Body of pancreas (tissue), 4 donors: Measurements from ENCODE around the gene SLC24A5. TPM values are rescaled to one million over a fixed set of nuclear protein-coding genes. Genes with fewer than 3 reads are reported as not detected.

Experiments used
- ATAC-seq: fragments of 150-250 bp; one replicate; pipeline ENCODE4 v1.9.1; 2016
- DNase-seq, 4 donors: peaks; one replicate each; pipeline ENCODE4 v3.0.0-alpha.2; 2019
- H3K27ac ChIP-seq, 4 donors: fragments of 200-600 bp; sonication (generic); 1 replicate in 3 of 4; 2 replicates in 1 of 4; pipeline versions ENCODE4 v1.5.1 to v1.6.1; 2016 to 2019; ENCODE audit warnings: mild to moderate bottlenecking in 1 of 4, mixed read lengths in 1 of 4, moderate library complexity in 1 of 4
- H3K27me3 ChIP-seq, 2 donors: fragments of 200-600 bp; sonication (generic); one replicate each; pipeline ENCODE4 v1.6.0; 2016; ENCODE audit warnings: mild to moderate bottlenecking in 1 of 2
- H3K36me3 ChIP-seq, 2 donors: fragments of 200-600 bp; sonication (generic); replicated peaks in 1 of 2; 2 replicates each; pipeline ENCODE4 v1.5.1; 2016; ENCODE audit warnings: low read depth in 2 of 2; ENCODE audit not compliant: insufficient read depth in 1 of 2
- H3K4me1 ChIP-seq: fragments of 200-600 bp; sonication (generic); one replicate; pipeline ENCODE4 v1.6.0; 2016
- H3K4me3 ChIP-seq, 2 donors: fragments of 200-600 bp; sonication (generic); 1 replicate in 1 of 2; 2 replicates in 1 of 2; pipeline ENCODE4 v1.5.1; 2016 to 2019
- H3K9me3 ChIP-seq, 3 donors: fragments of 200-600 bp; sonication (generic); 1 replicate in 2 of 3; 2 replicates in 1 of 3; pipeline ENCODE4 v1.5.1; 2016
- CTCF ChIP-seq, 7 experiments: fragments of 450-650 bp in 4 of 7; fragments of 200-600 bp in 3 of 7; sonication (generic) in 3 of 7; IDR thresholded peaks; one replicate each; pipeline ENCODE4 v1.5.1; 2016 to 2019; ENCODE audit warnings: antibody characterized with exemption in 7 of 7
- POLR2A ChIP-seq, 3 donors: fragments of 450-650 bp; IDR thresholded peaks; one replicate each; pipeline ENCODE4 v1.6.1; 2016; ENCODE audit warnings: antibody characterized with exemption in 3 of 3, mild to moderate bottlenecking in 2 of 3
- WGBS, 2 donors: methylation state at CpG; one replicate each; pipeline ENCODE4 v1.1.5; 2017; 5-methylcytosine and 5-hydroxymethylcytosine counted together
- intact Hi-C: fragments of 100-400 bp; cut with DNase I; formaldehyde crosslinking; loops from one replicate; pipeline ENCODE4 v1.15.1; 2023
- total RNA-seq, 2 donors: library from RNA; depleted of rRNA; stranded (reverse); fragments of >200 nt; gene quantifications; one replicate each; pipeline ENCODE4 v1.1.0, GENCODE V29; 2016

The SLC24A5 gene
- total RNA-seq, result not detected

GRCh38 chr15:48120745-48121144 is at the start of gene SLC24A5:
TSS of gene SLC24A5 (plus strand) at chr15:48120990. CDS start at chr15:48121045, 55 bp downstream.
- H3K4me3 ChIP-seq, result no peak within 1 kb of the TSS
- H3K9me3 ChIP-seq, result no peaks in the 10 kb centered on the region
- no peak for TF ChIP-seq POLR2A (IDR thresholded peaks at IDR 0.05)
- no peak for TF ChIP-seq CTCF (IDR thresholded peaks at IDR 0.05)
- no peak for ATAC-seq
- no peaks in the 10 kb centered on the region for H3K4me1 ChIP-seq
- H3K36me3 ChIP-seq, result no peaks in the 10 kb centered on the region
- DNase-seq, result no peak
- H3K27ac ChIP-seq, result no peak within 1 kb of the TSS
- H3K27me3 ChIP-seq, result no peaks in the 10 kb centered on the region
- 67 to 76% methylated on average over 6 of the region's 6 CpGs for WGBS, 2 donors
- intact Hi-C loops, result no loop called here

- H3K27ac ChIP-seq, result no peak overlapping the region
- intact Hi-C loops, result no loop called here
- H3K27me3 ChIP-seq, result no peaks in the 10 kb centered on the region
- H3K9me3 ChIP-seq, result no peaks in the 10 kb centered on the region
- 73 to 81% methylated on average over 6 of the region's 6 CpGs for WGBS, 2 donors
- ATAC-seq, result no peak
- no peak for DNase-seq
- H3K4me3 ChIP-seq, result no peak overlapping the region
- no peaks in the 10 kb centered on the region for H3K36me3 ChIP-seq
- TF ChIP-seq POLR2A (IDR thresholded peaks at IDR 0.05) (no peak), CTCF (IDR thresholded peaks at IDR 0.05) (no peak)
- H3K4me1 ChIP-seq, result no peaks in the 10 kb centered on the region
Measured at GRCh38 chr15:48072941-48073340, 47.8 kb upstream of the SLC24A5 start.

- no peaks in the 10 kb centered on the region for H3K4me1 ChIP-seq
- intact Hi-C loops, result no loop called here
- no peak overlapping the region for H3K27ac ChIP-seq
- WGBS, 2 donors, result 70 to 85% methylated on average over 4 of the region's 4 CpGs
- no peaks in the 10 kb centered on the region for H3K36me3 ChIP-seq
- H3K27me3 ChIP-seq, result no peaks in the 10 kb centered on the region
- no peak overlapping the region for H3K4me3 ChIP-seq
- ATAC-seq, result no peak
- DNase-seq, result no peak
- H3K9me3 ChIP-seq, result no peaks in the 10 kb centered on the region
- no peak for TF ChIP-seq CTCF (IDR thresholded peaks at IDR 0.05)
- TF ChIP-seq POLR2A (IDR thresholded peaks at IDR 0.05), result no peak
Measured at GRCh38 chr15:48073881-48074280, 46.9 kb upstream of the SLC24A5 start.

- intact Hi-C loops, result no loop called here
Measured at GRCh38 chr15:48076454-48076853, 44.3 kb upstream of the SLC24A5 start.

More at GRCh38 chr15:48076454-48076853, 44.3 kb upstream of the SLC24A5 start:
- no peaks in the 10 kb centered on the region for H3K27me3 ChIP-seq
- H3K9me3 ChIP-seq, result no peaks in the 10 kb centered on the region
- ATAC-seq (no peak), DNase-seq (no peak)
- 56 to 62% methylated on average over 4 of the region's 4 CpGs for WGBS, 2 donors
- H3K4me1 ChIP-seq, result no peaks in the 10 kb centered on the region
- TF ChIP-seq POLR2A (IDR thresholded peaks at IDR 0.05), result no peak
- no peak for TF ChIP-seq CTCF (IDR thresholded peaks at IDR 0.05)
- H3K36me3 ChIP-seq, result no peaks in the 10 kb centered on the region
- H3K4me3 ChIP-seq, result no peak overlapping the region
- no peak overlapping the region for H3K27ac ChIP-seq
